ENCODE measurements around the gene ATP9B. TPM values are rescaled to one million over a fixed set of nuclear protein-coding genes. Genes with fewer than 3 reads are reported as not detected.

Gene ATP9B
- total RNA-seq, 1 donor from 2014 or later = 12.6 TPM

DNA sequence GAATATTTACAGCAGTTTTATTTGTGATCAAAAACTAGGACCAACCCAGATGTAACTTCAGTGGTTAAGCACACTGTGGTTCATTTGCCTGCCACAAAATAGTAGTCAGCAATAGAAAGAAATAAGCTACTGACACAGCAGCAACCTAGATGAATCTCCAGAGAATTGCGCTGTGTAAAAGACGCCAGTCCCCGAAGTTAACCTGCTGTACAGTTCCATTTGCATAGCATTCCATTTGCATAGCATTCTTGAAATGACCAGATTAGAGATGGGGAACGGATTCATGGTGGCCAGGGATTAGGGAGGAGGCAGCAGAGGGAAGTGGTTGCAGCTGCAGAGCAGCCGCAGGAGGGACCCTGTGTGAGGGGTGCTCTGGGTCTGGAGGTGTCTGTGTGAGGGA lies 287.2 kb downstream of the ATP9B start:
- Histone ChIP-seq H3K9me3 (replicated peaks) (no peaks in the 10 kb centered on the region), H3K27ac (replicated peaks) (no peak overlapping the region), H3K4me1 (no peaks in the 10 kb centered on the region), H3K4me3 (no peak overlapping the region), H3K36me3 (peaks cover 47% of the 10 kb centered on the region), H3K27me3 (ENCODE audit: low read depth) (no peaks in the 10 kb centered on the region)
- DNase-seq = no peak
- intact Hi-C loops (cut with micrococcal nuclease) = no loop called here
- TF ChIP-seq, protein P1, sequence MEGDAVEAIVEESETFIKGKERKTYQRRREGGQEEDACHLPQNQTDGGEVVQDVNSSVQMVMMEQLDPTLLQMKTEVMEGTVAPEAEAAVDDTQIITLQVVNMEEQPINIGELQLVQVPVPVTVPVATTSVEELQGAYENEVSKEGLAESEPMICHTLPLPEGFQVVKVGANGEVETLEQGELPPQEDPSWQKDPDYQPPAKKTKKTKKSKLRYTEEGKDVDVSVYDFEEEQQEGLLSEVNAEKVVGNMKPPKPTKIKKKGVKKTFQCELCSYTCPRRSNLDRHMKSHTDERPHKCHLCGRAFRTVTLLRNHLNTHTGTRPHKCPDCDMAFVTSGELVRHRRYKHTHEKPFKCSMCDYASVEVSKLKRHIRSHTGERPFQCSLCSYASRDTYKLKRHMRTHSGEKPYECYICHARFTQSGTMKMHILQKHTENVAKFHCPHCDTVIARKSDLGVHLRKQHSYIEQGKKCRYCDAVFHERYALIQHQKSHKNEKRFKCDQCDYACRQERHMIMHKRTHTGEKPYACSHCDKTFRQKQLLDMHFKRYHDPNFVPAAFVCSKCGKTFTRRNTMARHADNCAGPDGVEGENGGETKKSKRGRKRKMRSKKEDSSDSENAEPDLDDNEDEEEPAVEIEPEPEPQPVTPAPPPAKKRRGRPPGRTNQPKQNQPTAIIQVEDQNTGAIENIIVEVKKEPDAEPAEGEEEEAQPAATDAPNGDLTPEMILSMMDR (IDR thresholded peaks at IDR 0.05; ENCODE audit: borderline replicate concordance) = no peak

DNA sequence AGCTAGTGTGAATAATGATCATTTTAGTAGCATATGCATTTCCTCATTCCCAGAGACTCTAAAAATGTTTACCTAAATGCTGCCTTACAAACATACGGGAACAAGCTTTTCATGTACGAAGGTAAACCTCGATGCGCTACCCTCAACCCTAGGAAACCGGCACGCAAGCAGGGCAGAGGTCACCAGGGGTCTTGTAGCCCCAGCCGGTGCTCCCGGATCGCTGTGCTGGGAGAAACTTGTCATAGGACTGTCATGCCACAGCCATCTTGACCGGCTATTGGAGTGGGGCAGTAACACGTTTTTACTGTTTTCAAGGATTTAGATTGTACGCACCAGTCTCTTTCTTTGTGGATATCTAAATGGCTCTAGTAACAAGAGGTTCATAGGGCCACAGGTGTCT lies 291.7 kb downstream of the ATP9B start:
- TF ChIP-seq, protein P1 (IDR thresholded peaks at IDR 0.05; ENCODE audit: borderline replicate concordance) = no peak
- H3K27ac ChIP-seq (replicated peaks) = no peak overlapping the region
- no peak overlapping the region for H3K4me3 ChIP-seq
- H3K4me1 ChIP-seq = no peaks in the 10 kb centered on the region
- DNase-seq = no peak
- no peaks in the 10 kb centered on the region for H3K27me3 ChIP-seq (ENCODE audit: low read depth)
- peaks cover 61% of the 10 kb centered on the region for H3K36me3 ChIP-seq
- H3K9me3 ChIP-seq (replicated peaks) = no peaks in the 10 kb centered on the region
- intact Hi-C loops (cut with micrococcal nuclease) = no loop called here

DNA sequence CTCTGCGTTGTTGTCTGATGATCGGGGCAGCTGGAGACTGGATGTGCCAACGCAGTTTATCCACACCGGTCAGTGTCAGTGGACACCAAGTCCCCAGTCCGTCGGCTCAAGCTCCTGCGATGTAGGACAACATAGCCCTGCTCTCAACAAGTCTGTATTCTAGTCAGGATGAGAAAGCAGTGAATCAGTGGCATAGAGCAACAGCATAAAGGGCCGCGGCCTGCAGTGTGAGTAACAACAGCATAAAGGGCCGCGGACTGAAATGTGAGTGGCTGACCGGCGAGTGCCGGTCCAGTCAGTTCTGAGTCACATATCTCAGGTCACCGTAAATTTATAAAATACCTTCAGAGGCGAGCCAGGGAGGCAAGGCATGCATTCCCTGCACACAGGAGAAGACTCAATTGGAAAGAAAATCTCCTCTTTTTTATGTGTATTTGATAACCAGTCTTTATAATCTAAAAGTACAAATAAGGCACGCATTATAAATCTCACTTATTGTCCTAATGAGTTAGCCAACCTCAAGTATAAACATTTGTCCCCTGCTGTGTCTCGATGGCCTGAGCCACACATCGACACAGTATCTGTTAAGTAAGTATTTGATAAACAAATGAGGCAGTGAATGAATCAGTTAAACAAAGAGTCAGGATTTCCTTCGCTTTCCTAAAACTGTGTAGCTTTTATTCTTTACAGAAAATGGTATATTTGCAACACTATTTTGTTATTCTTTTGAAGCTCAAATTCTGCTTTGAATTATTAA lies 292.8 kb downstream of the ATP9B start:
- no peak for DNase-seq
- H3K36me3 ChIP-seq = peaks cover 68% of the 10 kb centered on the region
- intact Hi-C loops (cut with micrococcal nuclease) = no loop called here

DNA sequence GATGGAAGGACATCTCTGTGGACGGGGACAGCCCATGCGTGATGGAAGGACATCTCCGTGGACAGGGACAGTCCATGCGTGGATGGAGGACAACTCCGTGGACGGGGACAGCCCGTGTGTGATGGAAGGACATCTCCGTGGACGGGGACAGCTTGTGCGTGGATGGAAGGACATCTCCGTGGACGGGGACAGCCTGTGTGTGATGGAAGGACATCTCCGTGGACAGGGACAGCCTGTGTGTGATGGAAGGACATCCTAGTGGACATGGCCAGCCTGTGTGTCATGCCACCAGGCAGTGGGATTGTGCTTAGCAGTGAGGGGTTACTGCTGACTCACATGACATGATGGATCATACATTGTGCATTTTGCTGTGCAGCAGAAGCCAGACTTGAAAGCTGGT lies 296.5 kb downstream of the ATP9B start:
- H3K4me1 ChIP-seq = no peaks in the 10 kb centered on the region
- no peaks in the 10 kb centered on the region for H3K27me3 ChIP-seq (ENCODE audit: low read depth)
- no peaks in the 10 kb centered on the region for H3K9me3 ChIP-seq (replicated peaks)
- no peak for DNase-seq
- TF ChIP-seq, protein P1 (IDR thresholded peaks at IDR 0.05; ENCODE audit: borderline replicate concordance) = no peak
- peaks cover 49% of the 10 kb centered on the region for H3K36me3 ChIP-seq
- intact Hi-C loops (cut with micrococcal nuclease) = no loop called here
- H3K4me3 ChIP-seq = no peak overlapping the region
- no peak overlapping the region for H3K27ac ChIP-seq (replicated peaks)

More for the DNA sequence above, 292.8 kb downstream of the ATP9B start:
- H3K9me3 ChIP-seq (replicated peaks) = no peaks in the 10 kb centered on the region
- H3K4me1 ChIP-seq = no peaks in the 10 kb centered on the region
- no peak overlapping the region for H3K4me3 ChIP-seq
- TF ChIP-seq, protein P1 (IDR thresholded peaks at IDR 0.05; ENCODE audit: borderline replicate concordance) = no peak
- H3K27ac ChIP-seq (replicated peaks) = no peak overlapping the region
- no peaks in the 10 kb centered on the region for H3K27me3 ChIP-seq (ENCODE audit: low read depth)

DNA sequence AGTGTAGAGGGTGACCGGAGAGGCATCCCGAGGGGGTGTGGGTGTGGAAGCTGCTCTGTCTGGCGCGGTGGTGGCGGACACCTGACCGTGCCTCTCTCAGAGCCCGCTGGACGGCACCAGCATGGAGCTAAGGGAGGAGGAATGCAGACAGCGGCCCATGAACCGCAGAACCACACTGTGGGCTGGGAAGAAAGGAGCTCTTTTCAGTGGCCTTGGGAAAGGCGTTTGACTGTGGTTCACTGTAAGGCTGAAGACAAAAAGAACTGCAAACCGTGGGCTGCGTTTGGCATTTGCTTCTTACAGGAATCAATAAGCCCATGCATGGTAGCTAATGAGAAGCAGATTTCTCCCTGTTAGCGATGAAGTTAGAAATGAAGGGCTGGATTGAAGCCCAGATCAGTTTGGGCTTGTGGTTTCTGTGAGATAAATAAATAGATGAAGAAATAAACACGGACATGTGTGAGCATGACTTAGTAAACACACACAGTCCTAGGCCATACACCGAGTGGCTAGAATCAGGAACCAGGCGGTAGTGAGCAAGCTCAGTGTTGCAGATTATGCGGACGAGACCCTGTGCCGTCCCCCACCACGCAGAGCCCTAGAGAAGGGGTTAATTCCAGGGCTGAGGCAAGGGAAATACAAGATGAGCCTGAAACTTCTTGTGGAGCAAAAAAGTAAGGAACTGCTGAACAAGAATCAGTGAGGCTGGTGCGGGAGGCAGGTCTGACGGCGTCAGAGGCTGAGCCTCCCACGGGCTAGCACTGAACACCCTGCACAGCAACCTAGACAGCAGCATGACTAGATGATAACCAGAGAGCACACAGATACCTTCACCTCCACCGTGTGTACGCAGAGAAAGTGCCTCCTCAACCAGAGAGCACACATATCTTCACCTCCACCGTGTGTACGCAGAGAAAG lies 297.2 kb downstream of the ATP9B start:
- H3K27me3 ChIP-seq (ENCODE audit: low read depth) = no peaks in the 10 kb centered on the region
- H3K36me3 ChIP-seq = peaks cover 42% of the 10 kb centered on the region
- H3K27ac ChIP-seq (replicated peaks) = no peak overlapping the region
- TF ChIP-seq, protein P1 (IDR thresholded peaks at IDR 0.05; ENCODE audit: borderline replicate concordance) = no peak
- no peak overlapping the region for H3K4me3 ChIP-seq
- no peak for DNase-seq
- intact Hi-C loops (cut with micrococcal nuclease) = no loop called here
- no peaks in the 10 kb centered on the region for H3K9me3 ChIP-seq (replicated peaks)
- no peaks in the 10 kb centered on the region for H3K4me1 ChIP-seq

All from left ventricle myocardium inferior (tissue), 1 donor.